ES-I3 (cell line): ENCODE results near the gene TERB2.
"Not testable (repeated sequence)": the region's sequence is repeated elsewhere in the genome, so short reads cannot be mapped to it uniquely, and the experiment has no call there.

Source experiments
- H3K36me3 ChIP-seq: 2 replicates; pipeline ENCODE4 v1.6.1; 2013; ENCODE audit warnings: mild to moderate bottlenecking, low read length, control low read depth, moderate library complexity; ENCODE audit not compliant: insufficient read depth
- H3K4me1 ChIP-seq: 2 replicates; pipeline ENCODE4 v1.6.1; 2013; ENCODE audit warnings: mild to moderate bottlenecking, control low read depth, low read length; ENCODE audit not compliant: insufficient read depth
- H3K9ac ChIP-seq: 2 replicates; pipeline ENCODE4 v1.6.1; 2013; ENCODE audit warnings: low read depth, mild to moderate bottlenecking, low read length, moderate library complexity
- H3K9me3 ChIP-seq: 2 replicates; pipeline ENCODE4 v1.6.1; 2013; ENCODE audit warnings: mild to moderate bottlenecking, low read length, moderate library complexity; ENCODE audit not compliant: control insufficient read depth, insufficient read depth

TERB2 gene

DNA sequence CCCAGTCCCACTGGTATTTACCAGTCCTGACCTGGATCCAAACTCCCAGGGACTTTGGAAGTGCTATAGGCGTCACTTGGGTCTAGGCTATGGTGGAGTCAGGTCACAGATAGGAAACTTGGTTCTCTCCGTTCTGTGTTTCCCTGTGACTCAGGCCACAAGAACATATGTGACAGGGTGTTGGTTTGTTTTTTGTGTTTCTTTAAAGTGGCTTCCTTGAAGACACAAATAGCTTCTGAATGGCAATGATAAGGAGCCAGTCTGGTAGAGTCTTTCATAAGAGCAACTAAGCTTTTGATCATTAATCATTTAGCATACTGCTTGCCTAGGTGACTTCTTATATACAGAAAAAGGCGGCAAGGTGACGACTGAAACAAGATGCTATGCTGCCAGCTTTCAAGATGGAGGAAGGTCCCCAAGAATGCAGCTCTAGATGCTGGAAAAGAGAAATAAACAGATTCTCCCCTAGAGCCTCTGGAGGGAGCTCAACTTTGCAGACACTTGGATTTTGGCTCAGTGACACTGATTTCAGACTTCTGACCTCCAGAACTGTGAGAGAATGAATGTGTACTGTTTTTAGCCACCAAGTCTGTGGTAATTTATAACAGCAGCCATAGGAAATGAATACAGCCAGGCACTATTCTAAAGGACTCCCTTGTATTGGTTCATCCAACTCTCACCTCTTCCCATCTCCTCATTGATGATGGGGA lies 30.0 kb downstream of the TERB2 start:
- H3K36me3 ChIP-seq, H3K4me1 ChIP-seq, H3K9me3 ChIP-seq, H3K9ac ChIP-seq: not testable (repeated sequence)

DNA sequence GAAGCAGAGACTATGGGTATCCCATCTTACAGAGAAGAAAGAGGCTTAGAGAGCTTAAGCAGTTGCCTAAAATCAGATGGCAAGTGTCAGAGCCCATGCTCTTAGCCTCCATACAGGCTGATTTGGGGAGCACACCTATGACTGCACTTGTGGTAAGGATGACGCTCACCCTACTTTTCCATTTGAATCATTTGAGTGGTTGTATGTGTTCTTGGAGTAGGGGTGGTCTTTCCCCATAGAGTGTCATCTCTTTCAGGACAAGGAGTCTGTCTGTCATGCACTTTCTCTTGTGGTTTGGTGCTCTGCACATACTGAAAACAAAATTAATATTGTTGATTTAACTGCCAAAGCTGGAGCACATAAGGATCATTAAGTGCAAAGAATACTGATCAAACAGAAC lies 31.2 kb downstream of the TERB2 start:
- not testable (repeated sequence) for H3K9me3 ChIP-seq, H3K36me3 ChIP-seq, H3K4me1 ChIP-seq, H3K9ac ChIP-seq

DNA sequence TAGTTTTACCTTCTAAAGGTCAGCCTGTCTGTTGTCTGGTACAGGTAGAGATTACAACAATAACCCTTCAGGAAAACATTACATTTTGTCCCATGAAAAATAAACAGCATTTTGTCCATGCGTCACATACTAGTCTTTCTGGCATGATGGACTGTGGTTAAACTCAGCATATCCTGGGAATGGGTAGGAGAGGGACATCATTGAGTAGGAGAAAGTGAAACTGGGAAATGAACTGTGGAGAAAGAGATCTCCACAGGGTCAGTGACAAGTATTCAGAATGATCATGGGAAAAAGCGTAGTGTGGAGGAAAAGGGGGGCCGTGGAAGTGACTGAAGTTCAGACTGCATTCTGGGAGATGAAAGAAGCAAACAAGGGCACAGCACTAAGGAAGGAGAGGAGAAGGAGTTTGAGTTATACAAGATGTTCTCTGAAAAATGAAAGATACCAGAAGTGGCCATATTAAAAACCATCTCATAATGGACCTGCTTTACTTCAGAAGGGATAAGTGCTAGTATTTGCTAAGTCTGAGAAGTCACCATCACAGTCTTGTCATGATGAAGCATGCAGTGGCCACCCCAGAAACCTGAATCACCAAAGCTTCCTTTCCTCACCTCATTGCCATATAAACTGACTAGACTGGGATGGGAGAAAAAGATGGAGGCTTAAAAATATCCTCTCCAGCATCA lies 31.8 kb downstream of the TERB2 start:
- H3K9me3 ChIP-seq, H3K4me1 ChIP-seq, H3K36me3 ChIP-seq, H3K9ac ChIP-seq: not testable (repeated sequence)

DNA sequence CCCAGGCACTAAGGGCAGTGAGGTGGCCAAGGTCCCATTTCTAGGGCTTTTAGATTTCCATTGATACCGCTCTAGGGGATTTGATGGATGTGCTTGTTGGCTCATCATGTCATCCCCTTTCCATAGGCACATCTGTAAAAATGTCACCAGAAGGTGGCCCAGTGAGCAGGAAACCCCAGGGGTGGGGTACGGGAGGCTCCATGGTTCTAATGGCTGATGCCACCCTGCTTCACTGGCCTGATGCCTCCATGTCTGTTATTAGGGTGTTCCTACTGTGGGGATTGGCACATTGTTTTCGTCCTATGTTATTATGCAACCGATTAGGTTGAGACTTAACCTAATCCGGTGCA lies 32.4 kb downstream of the TERB2 start:
- not testable (repeated sequence) for H3K9me3 ChIP-seq, H3K9ac ChIP-seq, H3K4me1 ChIP-seq, H3K36me3 ChIP-seq

DNA sequence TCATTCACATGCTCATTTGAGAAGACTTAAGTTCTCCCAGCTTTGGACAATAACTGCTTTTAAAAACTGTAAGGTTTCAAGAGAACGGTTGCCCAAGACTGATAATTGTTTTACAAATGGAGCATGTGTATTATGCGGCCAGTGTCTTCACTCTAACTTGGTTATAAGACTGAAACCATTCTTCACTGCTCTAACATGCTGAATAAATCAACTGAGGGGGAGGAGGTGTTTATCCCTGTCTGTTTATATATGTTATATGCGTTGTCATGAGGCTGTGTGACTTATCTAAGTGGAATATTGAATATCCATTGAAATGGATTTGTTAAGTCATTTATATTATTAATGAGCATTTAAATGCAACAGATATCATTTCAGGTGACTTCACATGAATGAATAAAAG lies 41.1 kb downstream of the TERB2 start:
- not testable (repeated sequence) for H3K9me3 ChIP-seq, H3K36me3 ChIP-seq, H3K4me1 ChIP-seq, H3K9ac ChIP-seq

DNA sequence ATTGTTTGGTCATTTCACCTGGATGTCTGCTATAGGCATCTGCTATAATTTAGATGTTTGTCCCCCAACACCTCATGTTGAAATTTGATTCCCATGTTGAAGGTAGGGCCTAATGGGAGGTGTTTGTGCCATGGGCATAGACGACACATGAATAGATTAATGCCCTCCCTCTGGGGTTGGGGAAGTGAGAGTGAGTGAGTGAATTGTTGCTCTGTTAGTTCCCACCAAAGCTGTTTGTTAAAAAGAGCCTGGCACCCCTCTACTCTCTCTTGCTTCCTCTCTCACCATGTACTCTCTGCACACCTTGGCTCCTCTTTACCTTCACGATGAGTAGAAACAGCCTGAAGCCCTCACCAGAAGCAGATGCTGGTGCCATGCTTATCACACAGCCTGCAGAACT lies 42.6 kb downstream of the TERB2 start:
- Histone ChIP-seq H3K9me3 (no peaks in the 10 kb centered on the region), H3K4me1 (no peaks in the 10 kb centered on the region), H3K36me3 (no peaks in the 10 kb centered on the region), H3K9ac (no peak overlapping the region)

DNA sequence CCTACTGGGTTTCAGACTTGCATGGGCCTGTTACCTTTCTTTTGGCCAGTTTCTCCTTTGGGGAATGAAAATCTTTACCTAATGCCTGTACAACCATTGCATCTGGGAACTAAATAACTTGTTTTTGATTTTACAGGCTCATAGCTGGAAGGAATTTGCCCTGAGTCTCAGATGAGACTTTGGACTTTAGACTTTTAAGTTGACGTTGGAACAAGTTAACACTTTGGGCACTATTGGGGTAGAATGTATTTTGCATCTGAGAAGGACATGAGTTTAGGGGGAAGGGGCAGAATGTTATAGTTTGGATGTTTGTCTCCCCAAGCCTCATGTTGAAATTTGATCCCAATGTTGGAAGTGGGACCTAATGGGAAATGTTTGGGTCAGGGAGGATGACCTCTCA lies 44.7 kb downstream of the TERB2 start:
- not testable (repeated sequence) for H3K4me1 ChIP-seq, H3K36me3 ChIP-seq, H3K9me3 ChIP-seq, H3K9ac ChIP-seq

DNA sequence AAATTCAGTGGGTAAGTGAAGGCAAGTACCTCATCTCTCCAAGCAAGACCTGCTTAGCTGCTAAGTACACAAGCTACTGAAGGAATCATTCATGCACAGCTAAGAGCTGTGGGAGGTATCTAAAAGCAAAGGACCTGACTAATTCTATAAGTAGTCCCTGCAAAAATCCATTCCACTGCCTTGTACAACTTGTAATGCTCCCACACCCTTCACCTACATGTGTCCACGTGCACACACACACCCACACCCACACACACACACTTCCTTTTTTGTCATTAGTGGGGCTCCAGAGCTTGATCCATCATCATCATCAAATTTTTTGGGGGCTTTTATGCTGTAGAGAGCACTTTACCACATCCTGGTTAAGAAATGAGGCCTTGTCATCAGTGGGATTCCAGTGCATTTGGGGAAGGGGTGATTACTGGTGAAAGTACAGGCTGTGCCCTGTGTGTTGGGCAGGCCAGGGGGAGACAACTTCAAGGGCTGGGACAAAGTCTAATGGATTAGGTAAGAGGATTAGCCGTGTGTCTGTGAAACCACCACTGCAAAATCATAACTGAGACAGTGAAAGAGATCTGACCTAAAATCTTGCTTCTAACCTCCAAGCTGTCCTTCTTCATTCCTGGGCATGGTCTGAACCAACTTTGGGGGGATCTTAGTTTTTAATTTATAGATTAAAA lies 47.4 kb downstream of the TERB2 start:
- not testable (repeated sequence) for H3K9me3 ChIP-seq, H3K4me1 ChIP-seq, H3K9ac ChIP-seq, H3K36me3 ChIP-seq

DNA sequence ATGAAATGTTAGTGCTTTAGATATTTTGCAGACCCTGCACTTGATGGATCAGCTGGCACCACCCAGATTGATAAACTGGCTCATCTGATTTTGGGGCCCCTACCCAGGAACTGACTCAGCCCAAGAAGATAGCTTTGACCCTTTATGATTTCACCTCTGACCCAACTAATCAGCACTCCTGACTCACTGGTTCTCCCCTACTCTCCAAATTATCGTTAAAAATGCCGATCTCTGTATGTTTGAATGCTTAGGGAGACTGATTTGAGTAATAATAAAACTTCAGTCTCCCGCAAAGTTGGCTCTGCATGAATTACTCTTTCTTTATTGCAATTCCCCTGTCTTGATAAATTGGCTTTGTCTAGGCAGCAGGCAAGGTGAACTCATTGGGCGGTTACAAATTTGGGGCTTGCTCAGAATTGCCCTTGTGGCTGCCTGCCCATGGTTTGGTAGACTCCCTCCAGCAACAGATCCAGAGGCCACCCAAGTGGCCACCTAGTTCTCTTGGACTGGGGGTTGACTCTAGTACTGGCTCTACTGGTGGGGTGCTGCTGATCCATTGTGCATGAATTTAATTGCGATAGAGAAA lies 48.2 kb downstream of the TERB2 start:
- H3K36me3 ChIP-seq, H3K4me1 ChIP-seq, H3K9ac ChIP-seq, H3K9me3 ChIP-seq: not testable (repeated sequence)

DNA sequence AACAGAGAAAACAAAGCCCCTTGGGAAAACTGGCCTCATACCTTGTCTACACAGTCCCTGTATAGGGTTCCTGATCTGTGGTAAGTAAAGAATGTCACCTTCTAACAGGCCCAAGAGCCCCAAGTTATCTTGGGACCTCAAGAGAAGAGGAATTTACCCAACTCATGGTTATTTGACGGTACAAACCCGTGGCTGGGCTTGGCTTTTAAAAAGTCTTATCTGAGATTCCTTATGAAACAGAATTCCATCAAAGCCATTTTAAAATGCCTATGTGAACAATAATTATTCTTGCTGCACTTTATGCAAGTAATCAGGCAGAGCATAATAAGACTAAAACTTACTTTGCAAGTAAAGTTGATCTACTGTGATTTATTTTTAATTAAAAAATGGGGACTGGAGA lies 52.6 kb downstream of the TERB2 start:
- no peaks in the 10 kb centered on the region for H3K36me3 ChIP-seq
- no peak overlapping the region for H3K9ac ChIP-seq
- no peaks in the 10 kb centered on the region; the same call in 1 of the 2 replicates for H3K9me3 ChIP-seq
- no peaks in the 10 kb centered on the region for H3K4me1 ChIP-seq

DNA sequence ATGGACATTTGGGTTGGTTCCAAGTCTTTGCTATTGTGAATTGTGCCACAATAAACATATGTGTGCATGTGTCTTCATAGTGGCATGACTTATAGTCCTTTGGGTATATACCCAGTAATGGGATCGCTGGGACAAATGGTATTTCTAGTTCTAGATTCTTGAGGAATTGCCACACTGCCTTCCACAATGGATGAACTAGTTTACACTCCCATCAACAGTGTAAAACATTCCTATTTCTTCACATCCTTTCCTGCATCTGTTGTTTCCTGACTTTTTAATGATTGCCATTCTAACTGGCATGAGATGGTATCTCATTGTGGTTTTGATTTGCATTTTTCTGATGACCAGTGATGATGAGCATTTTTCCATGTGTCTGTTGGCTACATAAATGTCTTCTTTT lies 58.6 kb downstream of the TERB2 start:
- not testable (repeated sequence) for H3K9me3 ChIP-seq, H3K36me3 ChIP-seq, H3K9ac ChIP-seq, H3K4me1 ChIP-seq

DNA sequence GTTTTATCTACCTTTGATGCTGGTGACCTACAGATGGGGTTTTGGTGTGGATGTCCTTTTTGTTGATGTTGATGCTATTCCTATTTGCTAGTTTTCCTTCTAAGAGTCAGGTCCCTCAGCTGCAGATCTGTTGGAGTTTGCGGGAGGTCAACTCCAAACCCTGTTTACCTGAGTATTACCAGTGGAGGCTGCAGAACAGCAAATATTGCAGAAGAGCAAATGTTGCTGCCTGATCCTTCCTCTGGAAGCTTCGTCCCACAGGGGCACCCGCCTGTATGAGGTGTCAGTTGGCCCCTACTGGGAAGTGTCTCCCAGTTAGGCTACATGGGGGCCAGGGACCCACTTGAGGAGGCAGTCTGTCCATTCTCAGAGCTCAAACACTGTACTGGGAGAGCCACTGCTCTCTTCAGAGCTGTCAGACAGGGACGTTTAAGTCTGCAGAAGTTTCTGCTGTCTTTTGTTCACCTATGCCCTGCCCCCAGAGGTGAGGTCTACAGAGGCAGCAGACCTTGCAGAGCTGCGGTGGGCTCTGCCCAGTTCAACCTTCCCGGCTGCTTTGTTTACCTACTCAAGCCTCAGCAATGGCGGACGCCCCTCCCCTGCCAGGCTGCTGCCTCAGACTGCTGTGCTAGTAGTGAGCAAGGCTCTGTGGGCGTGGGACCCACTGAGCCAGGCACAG lies 63.9 kb downstream of the TERB2 start:
- H3K36me3 ChIP-seq, H3K9ac ChIP-seq, H3K4me1 ChIP-seq, H3K9me3 ChIP-seq: not testable (repeated sequence)

DNA sequence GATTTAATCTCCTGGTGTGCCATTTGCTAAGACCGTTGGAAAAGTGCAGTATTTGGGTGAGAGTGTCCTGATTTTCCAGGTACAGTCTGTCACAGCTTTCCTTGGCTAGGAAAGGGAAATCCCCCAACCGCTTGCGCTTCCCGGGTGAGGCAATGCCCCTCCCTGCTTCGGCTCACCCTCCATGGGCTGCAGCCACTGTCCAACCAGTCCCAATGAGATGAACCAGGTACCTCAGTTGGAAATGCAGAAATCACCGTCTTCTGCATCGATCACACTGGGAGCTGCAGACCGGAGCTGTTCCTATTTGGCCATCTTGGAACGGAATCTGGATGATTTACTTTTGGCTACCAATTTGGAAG lies 64.4 kb downstream of the TERB2 start:
- not testable (repeated sequence) for H3K9ac ChIP-seq, H3K4me1 ChIP-seq, H3K36me3 ChIP-seq, H3K9me3 ChIP-seq

DNA sequence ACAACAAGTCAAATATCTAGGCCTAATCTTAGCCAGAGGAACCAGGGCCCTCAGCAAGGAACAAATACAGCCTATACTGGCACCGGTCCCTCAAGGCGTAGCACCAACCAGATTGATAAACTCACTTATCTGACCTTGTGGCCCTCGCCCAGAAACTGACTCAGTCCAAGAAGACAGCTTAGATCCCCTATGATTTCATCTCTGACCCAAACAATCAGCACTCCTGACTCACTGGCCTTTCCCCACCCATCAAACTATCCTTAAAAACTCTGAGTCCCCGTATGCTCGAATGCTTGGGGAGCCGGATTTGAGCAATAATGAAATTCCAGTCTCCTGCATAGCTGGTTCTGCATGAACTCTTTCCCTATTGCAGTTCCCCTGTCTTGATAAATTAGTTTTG lies 64.9 kb downstream of the TERB2 start:
- no peaks in the 10 kb centered on the region; the same call in 1 of the 2 replicates for H3K9me3 ChIP-seq
- no peaks in the 10 kb centered on the region for H3K36me3 ChIP-seq
- no peak overlapping the region for H3K9ac ChIP-seq
- no peaks in the 10 kb centered on the region for H3K4me1 ChIP-seq
